Neural progenitor cell (in vitro differentiated cells): ENCODE data around the gene MYO15A.

Experiments
- CTCF ChIP-seq: fragments of 200-600 bp; sonication (generic); IDR thresholded peaks from 2 replicates; pipeline ENCODE4 v1.5.1; 2017; ENCODE audit warnings: antibody characterized with exemption, mild to moderate bottlenecking
- EZH2 ChIP-seq: fragments of 200-600 bp; sonication (generic); IDR thresholded peaks from 2 replicates; pipeline ENCODE4 v1.6.1; 2017; ENCODE audit warnings: antibody characterized with exemption, mild to moderate bottlenecking, moderate library complexity

- TF ChIP-seq CTCF (no peak), EZH2 (no peak)
Measured at GRCh38 chr17:18144855-18145254, 36.3 kb downstream of the MYO15A start.
